GM12874 (cell line): ENCODE data around the gene TDRD9.

Source experiments
- TF ChIP-seq, protein P1 (sequence below): IDR thresholded peaks from 2 replicates; pipeline ENCODE4 v1.5.1; 2011; ENCODE audit warnings: low read depth, mild to moderate bottlenecking, control low read depth, low read length, moderate library complexity; ENCODE audit not compliant: insufficient read depth

The TDRD9 gene

DNA sequence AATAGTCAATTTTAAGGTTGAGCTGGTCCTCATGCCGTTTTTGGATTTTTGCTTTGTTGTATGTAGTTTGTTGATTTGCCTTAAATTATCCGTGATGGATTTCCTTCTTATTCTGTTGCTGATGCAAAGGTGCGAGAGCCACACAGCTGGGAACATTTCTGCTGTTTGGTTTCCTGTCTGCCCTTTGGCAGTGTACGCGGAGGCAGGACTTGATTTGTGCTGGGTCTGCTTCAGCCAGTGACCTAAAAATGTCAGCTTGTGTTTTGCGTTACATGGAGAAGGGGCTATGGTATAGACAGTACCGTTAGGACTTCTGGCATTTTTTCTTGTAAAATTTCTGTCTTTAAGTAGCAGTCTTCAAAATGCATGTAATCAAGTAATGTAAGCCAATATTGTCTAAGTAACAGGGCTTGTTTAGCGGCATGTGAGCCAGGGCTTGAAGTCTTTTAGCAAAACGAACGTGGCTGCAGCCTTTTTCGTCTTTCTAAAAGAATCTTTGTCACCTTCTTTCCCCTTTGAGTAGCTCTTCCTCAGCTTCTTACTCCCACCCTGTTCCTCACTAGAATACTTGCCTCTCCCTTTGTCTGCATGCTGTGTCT lies 32.3 kb downstream of the TDRD9 start:
- TF ChIP-seq, protein P1, sequence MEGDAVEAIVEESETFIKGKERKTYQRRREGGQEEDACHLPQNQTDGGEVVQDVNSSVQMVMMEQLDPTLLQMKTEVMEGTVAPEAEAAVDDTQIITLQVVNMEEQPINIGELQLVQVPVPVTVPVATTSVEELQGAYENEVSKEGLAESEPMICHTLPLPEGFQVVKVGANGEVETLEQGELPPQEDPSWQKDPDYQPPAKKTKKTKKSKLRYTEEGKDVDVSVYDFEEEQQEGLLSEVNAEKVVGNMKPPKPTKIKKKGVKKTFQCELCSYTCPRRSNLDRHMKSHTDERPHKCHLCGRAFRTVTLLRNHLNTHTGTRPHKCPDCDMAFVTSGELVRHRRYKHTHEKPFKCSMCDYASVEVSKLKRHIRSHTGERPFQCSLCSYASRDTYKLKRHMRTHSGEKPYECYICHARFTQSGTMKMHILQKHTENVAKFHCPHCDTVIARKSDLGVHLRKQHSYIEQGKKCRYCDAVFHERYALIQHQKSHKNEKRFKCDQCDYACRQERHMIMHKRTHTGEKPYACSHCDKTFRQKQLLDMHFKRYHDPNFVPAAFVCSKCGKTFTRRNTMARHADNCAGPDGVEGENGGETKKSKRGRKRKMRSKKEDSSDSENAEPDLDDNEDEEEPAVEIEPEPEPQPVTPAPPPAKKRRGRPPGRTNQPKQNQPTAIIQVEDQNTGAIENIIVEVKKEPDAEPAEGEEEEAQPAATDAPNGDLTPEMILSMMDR, result no peak

DNA sequence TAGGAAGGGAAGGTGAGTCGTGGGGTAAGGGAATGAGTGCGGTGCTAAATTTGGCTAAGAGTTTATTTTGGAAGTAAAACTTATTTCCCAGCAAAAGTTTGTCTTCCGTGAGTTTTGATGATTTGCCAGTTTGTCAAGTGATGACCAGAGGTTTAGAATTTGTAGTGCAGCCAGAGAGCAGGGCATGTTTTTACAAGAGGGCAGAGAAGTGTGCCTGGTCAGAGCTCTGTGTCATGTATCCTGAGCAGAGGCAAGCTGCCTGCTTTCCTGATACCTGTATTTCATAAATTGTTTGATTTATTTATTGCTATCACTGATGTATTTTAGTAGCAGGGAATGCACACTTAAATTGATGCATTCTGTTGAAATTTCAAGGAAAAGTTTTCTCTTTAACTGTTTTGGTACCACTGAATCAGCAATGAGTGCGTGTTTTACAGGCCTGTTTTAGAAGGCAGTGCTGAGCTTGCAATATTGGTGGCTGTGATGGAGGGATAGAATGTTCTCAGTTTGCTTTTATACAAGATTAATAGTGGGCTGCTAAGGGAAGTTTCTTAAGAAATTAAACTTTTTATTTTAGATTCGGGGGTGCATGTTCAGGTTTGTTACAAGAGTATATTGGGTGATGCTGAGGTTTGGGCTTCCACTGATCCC lies 33.8 kb downstream of the TDRD9 start:
- TF ChIP-seq, protein P1, result no peak

DNA sequence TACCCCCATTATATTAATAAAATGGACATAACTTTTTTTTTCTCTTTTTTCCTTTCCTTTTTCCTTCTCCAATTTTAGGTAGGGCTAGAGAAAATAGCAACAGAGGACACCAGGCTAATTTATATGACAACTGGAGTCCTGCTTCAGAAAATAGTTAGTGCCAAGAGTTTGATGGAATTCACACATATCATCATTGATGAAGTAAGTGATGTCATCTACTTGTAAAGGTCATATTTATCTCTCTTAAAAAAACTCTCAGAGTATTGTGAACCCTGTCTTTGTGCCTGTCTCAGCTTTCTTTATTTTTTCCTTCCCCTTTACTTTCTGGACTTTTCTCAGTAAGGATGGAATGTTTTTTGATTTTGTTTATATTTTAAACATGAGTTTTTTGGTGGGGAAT lies 38.4 kb downstream of the TDRD9 start:
- TF ChIP-seq, protein P1, result no peak

DNA sequence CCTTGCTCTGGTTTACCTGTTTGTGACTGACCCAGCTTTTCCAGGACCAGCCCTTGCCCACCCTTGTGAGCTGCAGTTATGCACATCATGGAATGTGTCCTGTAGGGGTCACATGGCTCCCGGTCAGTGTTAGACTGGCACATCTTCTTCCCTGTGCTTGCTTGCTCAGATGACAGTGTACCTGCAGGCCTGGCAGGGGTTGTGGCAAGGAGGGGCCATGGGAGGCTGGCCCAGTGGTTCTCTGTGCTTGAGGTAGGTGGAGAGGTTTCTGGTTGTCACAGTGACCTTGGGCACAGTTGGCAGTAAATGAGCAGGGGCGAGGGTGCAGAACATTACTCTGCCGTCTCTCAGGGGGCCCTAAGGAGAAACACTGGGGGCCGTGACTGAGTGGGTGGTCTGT lies 41.7 kb downstream of the TDRD9 start:
- TF ChIP-seq, protein P1, result no peak

DNA sequence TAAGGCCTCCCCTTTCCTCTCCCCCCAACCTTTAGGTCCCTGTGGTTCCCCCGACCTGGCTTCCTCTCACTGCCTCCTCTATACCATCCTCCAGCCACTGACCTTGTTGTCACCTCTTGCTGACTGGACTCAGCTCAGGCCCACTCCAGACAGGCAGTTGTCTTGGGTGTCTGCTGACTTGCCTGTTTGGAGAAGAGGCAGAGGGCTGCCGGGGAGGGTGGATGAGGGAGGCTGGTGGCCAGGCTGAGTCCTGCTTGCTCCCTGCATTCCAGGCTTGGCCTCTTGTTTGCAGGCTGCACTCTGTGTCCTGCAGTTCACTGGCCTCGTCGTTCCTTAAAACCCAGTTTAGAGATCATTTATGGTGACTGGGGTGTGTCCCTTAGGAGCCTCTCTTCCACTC lies 45.1 kb downstream of the TDRD9 start:
- TF ChIP-seq, protein P1, result no peak

DNA sequence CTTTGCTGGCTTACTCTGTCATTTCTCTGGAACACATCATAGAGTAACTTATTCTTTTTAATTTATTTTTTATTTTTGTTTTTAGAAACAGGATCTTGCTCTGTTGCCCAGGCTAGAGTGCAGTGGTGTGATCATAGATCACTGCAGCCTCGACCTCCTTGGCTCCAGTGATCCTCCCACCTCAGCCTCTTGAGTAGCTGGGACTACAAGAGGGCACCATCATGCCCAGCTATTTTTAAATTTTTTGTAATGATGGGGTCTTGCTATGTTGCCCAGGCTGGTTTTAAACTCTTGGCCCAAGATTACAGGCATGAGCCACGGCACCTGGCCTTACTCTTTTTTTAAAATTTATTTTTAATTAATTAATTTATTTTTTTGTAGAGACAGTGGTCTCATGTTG lies 46.3 kb downstream of the TDRD9 start:
- TF ChIP-seq, protein P1, result no peak

DNA sequence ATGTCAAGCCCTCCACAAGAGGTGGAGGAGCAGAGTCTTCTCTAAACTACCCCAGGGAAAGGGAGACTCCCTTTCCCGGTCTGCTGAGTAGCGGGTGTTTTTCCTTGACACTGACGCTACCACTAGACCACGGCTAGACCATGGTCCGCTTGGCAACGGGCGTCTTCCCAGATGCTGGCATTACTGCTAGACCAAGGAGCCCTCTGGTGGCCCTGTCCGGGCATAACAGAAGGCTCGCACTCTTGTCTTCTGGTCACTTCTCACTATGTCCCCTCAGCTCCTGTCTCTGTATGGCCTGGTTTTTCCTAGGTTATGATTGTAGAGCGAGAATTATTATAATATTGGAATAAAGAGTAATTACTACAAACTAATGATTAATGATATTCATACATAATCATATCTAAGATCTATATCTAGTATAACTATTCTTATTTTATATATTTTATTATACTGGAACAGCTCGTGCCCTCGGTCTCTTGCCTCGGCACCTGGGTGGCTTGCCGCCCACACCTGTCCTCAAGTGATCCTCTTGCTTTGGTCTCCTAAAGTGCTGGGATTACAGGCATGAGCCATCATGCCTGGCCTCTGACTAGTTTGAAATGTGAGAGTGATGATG lies 52.5 kb downstream of the TDRD9 start:
- TF ChIP-seq, protein P1, result peak; percentile 8; the same call in 1 of the 2 replicates
